ENCODE data around the gene CDC14B.

The CDC14B gene

DNA sequence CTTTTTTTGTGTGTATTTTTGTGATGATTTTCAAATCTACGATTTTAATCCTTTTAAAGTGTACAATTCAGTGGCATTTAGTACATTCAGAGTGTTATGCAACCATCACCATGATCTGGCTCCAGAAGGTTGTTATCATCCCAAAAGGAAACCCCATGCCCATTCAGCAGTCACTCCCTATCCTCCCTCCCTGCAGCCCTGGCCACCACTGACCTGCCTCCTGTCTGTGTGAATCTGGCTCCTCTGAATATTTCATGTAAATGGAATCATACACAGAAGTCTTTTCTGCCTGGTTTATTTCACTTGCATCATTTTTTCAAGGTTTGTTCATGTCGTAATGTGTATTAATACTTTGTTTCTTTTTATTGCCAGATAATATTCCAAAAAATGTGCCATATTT, 137.2 kb downstream of the CDC14B start:
- no peak overlapping the region for H3K4me2 ChIP-seq (ENCODE audit: low read depth, low read length, poor library complexity, severe bottlenecking)
- H4K20me1 ChIP-seq (ENCODE audit: insufficient read depth, low read length, poor library complexity, severe bottlenecking), result no peaks in the 10 kb centered on the region
- no peaks in the 10 kb centered on the region for H3F3A ChIP-seq (ENCODE audit: low read depth)
- H3K4me1 ChIP-seq (ENCODE audit: insufficient read depth, low read length, poor library complexity, severe bottlenecking), result no peaks in the 10 kb centered on the region
- H3K36me3 ChIP-seq (ENCODE audit: insufficient read depth, low read length), result no peaks in the 10 kb centered on the region
- no peaks in the 10 kb centered on the region for H3K9me2 ChIP-seq (replicated peaks; ENCODE audit: low read depth, low read length)
- no peak overlapping the region for H3K4me3 ChIP-seq (ENCODE audit: low read length, poor library complexity, severe bottlenecking)
- H3K79me2 ChIP-seq (ENCODE audit: insufficient read depth, low read length), result no peaks in the 10 kb centered on the region
- H3K9me3 ChIP-seq (ENCODE audit: insufficient read depth, low read depth, low read length), result no peaks in the 10 kb centered on the region
- H3K27me3 ChIP-seq (ENCODE audit: insufficient read depth, low read length, poor library complexity, severe bottlenecking), result no peaks in the 10 kb centered on the region
- no peak overlapping the region for H2AFZ ChIP-seq (ENCODE audit: low read length)
- no peak overlapping the region for H3K9ac ChIP-seq (ENCODE audit: low read depth, low read length, poor library complexity, severe bottlenecking)
- no peak for TF ChIP-seq EZH2phosphoT487 (IDR thresholded peaks at IDR 0.05; ENCODE audit: borderline replicate concordance)
- TF ChIP-seq, protein P1, sequence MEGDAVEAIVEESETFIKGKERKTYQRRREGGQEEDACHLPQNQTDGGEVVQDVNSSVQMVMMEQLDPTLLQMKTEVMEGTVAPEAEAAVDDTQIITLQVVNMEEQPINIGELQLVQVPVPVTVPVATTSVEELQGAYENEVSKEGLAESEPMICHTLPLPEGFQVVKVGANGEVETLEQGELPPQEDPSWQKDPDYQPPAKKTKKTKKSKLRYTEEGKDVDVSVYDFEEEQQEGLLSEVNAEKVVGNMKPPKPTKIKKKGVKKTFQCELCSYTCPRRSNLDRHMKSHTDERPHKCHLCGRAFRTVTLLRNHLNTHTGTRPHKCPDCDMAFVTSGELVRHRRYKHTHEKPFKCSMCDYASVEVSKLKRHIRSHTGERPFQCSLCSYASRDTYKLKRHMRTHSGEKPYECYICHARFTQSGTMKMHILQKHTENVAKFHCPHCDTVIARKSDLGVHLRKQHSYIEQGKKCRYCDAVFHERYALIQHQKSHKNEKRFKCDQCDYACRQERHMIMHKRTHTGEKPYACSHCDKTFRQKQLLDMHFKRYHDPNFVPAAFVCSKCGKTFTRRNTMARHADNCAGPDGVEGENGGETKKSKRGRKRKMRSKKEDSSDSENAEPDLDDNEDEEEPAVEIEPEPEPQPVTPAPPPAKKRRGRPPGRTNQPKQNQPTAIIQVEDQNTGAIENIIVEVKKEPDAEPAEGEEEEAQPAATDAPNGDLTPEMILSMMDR (conservative IDR thresholded peaks at IDR 0.05; ENCODE audit: low read length), result no peak

GRCh38 chr9:96480736-96481135, 138.9 kb downstream of the CDC14B start:
- H3K4me1 ChIP-seq (ENCODE audit: insufficient read depth, low read length, poor library complexity, severe bottlenecking), result no peaks in the 10 kb centered on the region
- no peak overlapping the region for H3K9ac ChIP-seq (ENCODE audit: low read depth, low read length, poor library complexity, severe bottlenecking)
- no peaks in the 10 kb centered on the region for H3K36me3 ChIP-seq (ENCODE audit: insufficient read depth, low read length)
- H3K9me3 ChIP-seq (ENCODE audit: insufficient read depth, low read depth, low read length), result no peaks in the 10 kb centered on the region
- H3K9me2 ChIP-seq (replicated peaks; ENCODE audit: low read depth, low read length), result no peaks in the 10 kb centered on the region
- no peaks in the 10 kb centered on the region for H3F3A ChIP-seq (ENCODE audit: low read depth)
- no peak overlapping the region for H2AFZ ChIP-seq (ENCODE audit: low read length)
- H3K4me3 ChIP-seq (ENCODE audit: low read length, poor library complexity, severe bottlenecking), result no peak overlapping the region
- no peak overlapping the region for H3K4me2 ChIP-seq (ENCODE audit: low read depth, low read length, poor library complexity, severe bottlenecking)
- H4K20me1 ChIP-seq (ENCODE audit: insufficient read depth, low read length, poor library complexity, severe bottlenecking), result no peaks in the 10 kb centered on the region
- H3K79me2 ChIP-seq (ENCODE audit: insufficient read depth, low read length), result no peaks in the 10 kb centered on the region
- H3K27me3 ChIP-seq (ENCODE audit: insufficient read depth, low read length, poor library complexity, severe bottlenecking), result no peaks in the 10 kb centered on the region
- TF ChIP-seq, protein P1 (conservative IDR thresholded peaks at IDR 0.05; ENCODE audit: low read length), result no peak
- TF ChIP-seq EZH2phosphoT487 (IDR thresholded peaks at IDR 0.05; ENCODE audit: borderline replicate concordance), result no peak

GRCh38 chr9:96478829-96479371, 140.7 kb downstream of the CDC14B start:
- TF ChIP-seq EZH2phosphoT487 (IDR thresholded peaks at IDR 0.05; ENCODE audit: borderline replicate concordance), result no peak
- TF ChIP-seq, protein P1 (conservative IDR thresholded peaks at IDR 0.05; ENCODE audit: low read length), result no peak
- H3K4me2 ChIP-seq (ENCODE audit: low read depth, low read length, poor library complexity, severe bottlenecking), result no peak overlapping the region

More at GRCh38 chr9:96478829-96479371, 140.7 kb downstream of the CDC14B start:
- Histone ChIP-seq H3K36me3 (ENCODE audit: insufficient read depth, low read length) (no peaks in the 10 kb centered on the region), H3K9me3 (ENCODE audit: insufficient read depth, low read depth, low read length) (no peaks in the 10 kb centered on the region), H4K20me1 (ENCODE audit: insufficient read depth, low read length, poor library complexity, severe bottlenecking) (no peaks in the 10 kb centered on the region), H3K79me2 (ENCODE audit: insufficient read depth, low read length) (no peaks in the 10 kb centered on the region), H3K9ac (ENCODE audit: low read depth, low read length, poor library complexity, severe bottlenecking) (no peak overlapping the region), H3F3A (ENCODE audit: low read depth) (no peaks in the 10 kb centered on the region), H3K4me3 (ENCODE audit: low read length, poor library complexity, severe bottlenecking) (no peak overlapping the region), H3K27me3 (ENCODE audit: insufficient read depth, low read length, poor library complexity, severe bottlenecking) (no peaks in the 10 kb centered on the region), H3K9me2 (replicated peaks; ENCODE audit: low read depth, low read length) (no peaks in the 10 kb centered on the region), H2AFZ (ENCODE audit: low read length) (no peak overlapping the region), H3K4me1 (ENCODE audit: insufficient read depth, low read length, poor library complexity, severe bottlenecking) (no peaks in the 10 kb centered on the region)

Measured in Loucy (cell line).